Upper lobe of left lung (tissue), 4 donors: ENCODE results near the gene HNRNPH1.

Experiments used
- POLR2A ChIP-seq, 4 donors: fragments of 450-650 bp; IDR thresholded peaks; one replicate each; pipeline ENCODE4 v1.5.1; 2016 to 2017; ENCODE audit warnings: antibody characterized with exemption in 4 of 4, mild to moderate bottlenecking in 2 of 4
- POLR2AphosphoS5 ChIP-seq, 2 donors: sonication (generic); formaldehyde crosslinking; IDR thresholded peaks; one replicate each; pipeline ENCODE4 v1.5.1; 2017; ENCODE audit warnings: antibody characterized with exemption in 2 of 2
- TF ChIP-seq, protein P1 (sequence below), 6 experiments: fragments of 450-650 bp in 4 of 6; fragments of 200-600 bp in 2 of 6; sonication (generic) in 2 of 6; IDR thresholded peaks; one replicate each; pipeline ENCODE4 v1.5.1; 2016 to 2019; ENCODE audit warnings: antibody characterized with exemption in 6 of 6

GRCh38 chr5:179610903-179611265, 12.6 kb downstream of the HNRNPH1 start:
- TF ChIP-seq POLR2A (IDR thresholded peaks at IDR 0.05) = no peak
- TF ChIP-seq POLR2AphosphoS5 (IDR thresholded peaks at IDR 0.05) = no peak
- TF ChIP-seq, protein P1, sequence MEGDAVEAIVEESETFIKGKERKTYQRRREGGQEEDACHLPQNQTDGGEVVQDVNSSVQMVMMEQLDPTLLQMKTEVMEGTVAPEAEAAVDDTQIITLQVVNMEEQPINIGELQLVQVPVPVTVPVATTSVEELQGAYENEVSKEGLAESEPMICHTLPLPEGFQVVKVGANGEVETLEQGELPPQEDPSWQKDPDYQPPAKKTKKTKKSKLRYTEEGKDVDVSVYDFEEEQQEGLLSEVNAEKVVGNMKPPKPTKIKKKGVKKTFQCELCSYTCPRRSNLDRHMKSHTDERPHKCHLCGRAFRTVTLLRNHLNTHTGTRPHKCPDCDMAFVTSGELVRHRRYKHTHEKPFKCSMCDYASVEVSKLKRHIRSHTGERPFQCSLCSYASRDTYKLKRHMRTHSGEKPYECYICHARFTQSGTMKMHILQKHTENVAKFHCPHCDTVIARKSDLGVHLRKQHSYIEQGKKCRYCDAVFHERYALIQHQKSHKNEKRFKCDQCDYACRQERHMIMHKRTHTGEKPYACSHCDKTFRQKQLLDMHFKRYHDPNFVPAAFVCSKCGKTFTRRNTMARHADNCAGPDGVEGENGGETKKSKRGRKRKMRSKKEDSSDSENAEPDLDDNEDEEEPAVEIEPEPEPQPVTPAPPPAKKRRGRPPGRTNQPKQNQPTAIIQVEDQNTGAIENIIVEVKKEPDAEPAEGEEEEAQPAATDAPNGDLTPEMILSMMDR (IDR thresholded peaks at IDR 0.05) = no peak
